ENCODE measurements around the gene PSMC5. TPM values are rescaled to one million over a fixed set of nuclear protein-coding genes. Genes with fewer than 3 reads are reported as not detected.
"Not testable (repeated sequence)": the region's sequence is repeated elsewhere in the genome, so short reads cannot be mapped to it uniquely, and the experiment has no call there.

The PSMC5 gene
- total RNA-seq, 2 experiments from 2014 or later = 119 to 155 TPM

GRCh38 chr17:63843910-63844677 lies 16.9 kb downstream of the PSMC5 start:
- Mint-ChIP-seq H3K36me3 (ENCODE audit: low read depth) (peaks cover 20% of the 10 kb centered on the region), H3K27ac (peak overlapping the region; percentile 98), H3K4me1 (peaks cover 43% of the 10 kb centered on the region), H3K9me3 (peaks cover 7% of the 10 kb centered on the region), H3K4me3 (peak overlapping the region; percentile 89), H3K27me3 (no peaks in the 10 kb centered on the region)
- DNase-seq = no peak
- ChIA-PET POLR2A (interaction anchor here (0.6 to 1.0 kb wide), 3 partner anchors 17 to 142 kb away, joined by 3 to 7 read pairs (median 6); partner anchors contain the start of gene PSMC5), CTCF (interaction anchor here (0.5 to 2.6 kb wide), 11 partner anchors 8 to 517 kb away, joined by 3 to 15 read pairs (median 3); partner anchors contain the start of gene MAP3K3)

- Mint-ChIP-seq H3K4me3 (no peak overlapping the region), H3K4me1 (peaks cover 41% of the 10 kb centered on the region), H3K9me3 (peaks cover 8% of the 10 kb centered on the region), H3K27ac (no peak overlapping the region), H3K36me3 (ENCODE audit: low read depth) (peaks cover 18% of the 10 kb centered on the region), H3K27me3 (no peaks in the 10 kb centered on the region)
- no peak for DNase-seq
- POLR2A ChIA-PET = no interaction called here
- CTCF ChIA-PET = interaction anchor here (1.6 kb wide), 1 partner anchor 72 kb away, joined by 3 read pairs; the partner anchor contains the start of genes CCDC47 and DDX42
Measured at GRCh38 chr17:63845509-63845908, 18.3 kb downstream of the PSMC5 start.

- Mint-ChIP-seq H3K27ac (peak overlapping the region; percentile 98), H3K4me3 (peak overlapping the region; percentile 50), H3K9me3 (peaks cover 8% of the 10 kb centered on the region), H3K36me3 (ENCODE audit: low read depth) (peaks cover 13% of the 10 kb centered on the region), H3K4me1 (peaks cover 31% of the 10 kb centered on the region), H3K27me3 (peaks cover 10% of the 10 kb centered on the region)
- ChIA-PET CTCF (interaction anchor here (0.6 to 4.0 kb wide), 11 partner anchors 11 to 642 kb away, joined by 3 to 54 read pairs (median 4); no protein-coding TSS in a partner anchor), POLR2A (no interaction called here)
- DNase-seq = no peak
Measured at GRCh38 chr17:63847525-63848249, 20.5 kb downstream of the PSMC5 start.

GRCh38 chr17:63848834-63849689 lies 21.8 kb downstream of the PSMC5 start:
- Mint-ChIP-seq H3K27me3 (peaks cover 11% of the 10 kb centered on the region), H3K27ac (peak overlapping the region; percentile 98), H3K36me3 (ENCODE audit: low read depth) (peaks cover 13% of the 10 kb centered on the region), H3K4me1 (peaks cover 25% of the 10 kb centered on the region), H3K9me3 (peaks cover 8% of the 10 kb centered on the region), H3K4me3 (peak overlapping the region; percentile 68)
- CTCF ChIA-PET = interaction anchor here (0.5 to 4.0 kb wide), 40 partner anchors 10 to 431 kb away, joined by 3 to 54 read pairs (median 4); partner anchors contain the start of genes CCDC47, CD79B, DDX42 and ICAM2
- POLR2A ChIA-PET = interaction anchor here (0.6 to 0.7 kb wide), 2 partner anchors 126 to 379 kb away, joined by 3 read pairs; no protein-coding TSS in a partner anchor
- DNase-seq = peak; percentile 94

- no peak overlapping the region for H3K27ac Mint-ChIP-seq
- DNase-seq = no peak
- POLR2A ChIA-PET = no interaction called here
- peaks cover 18% of the 10 kb centered on the region for H3K4me1 Mint-ChIP-seq
- H3K4me3 Mint-ChIP-seq = no peak overlapping the region
- peaks cover 8% of the 10 kb centered on the region for H3K9me3 Mint-ChIP-seq
- CTCF ChIA-PET = interaction anchor here (1.8 kb wide), 1 partner anchor 77 kb away, joined by 10 read pairs; the partner anchor contains the start of genes CCDC47 and DDX42
- peaks cover 13% of the 10 kb centered on the region for H3K36me3 Mint-ChIP-seq (ENCODE audit: low read depth)
- peaks cover 18% of the 10 kb centered on the region for H3K27me3 Mint-ChIP-seq
Measured at GRCh38 chr17:63850401-63850800, 23.2 kb downstream of the PSMC5 start.

GRCh38 chr17:63853260-63853659 lies 26.0 kb downstream of the PSMC5 start:
- H3K9me3 Mint-ChIP-seq = peaks cover 3% of the 10 kb centered on the region
- H3K4me3 Mint-ChIP-seq = no peak overlapping the region
- no peak for DNase-seq
- H3K27me3 Mint-ChIP-seq = peaks cover 18% of the 10 kb centered on the region
- H3K4me1 Mint-ChIP-seq = peaks cover 11% of the 10 kb centered on the region
- H3K36me3 Mint-ChIP-seq (ENCODE audit: low read depth) = peaks cover 6% of the 10 kb centered on the region
- H3K27ac Mint-ChIP-seq = no peak overlapping the region
- ChIA-PET CTCF (no interaction called here), POLR2A (no interaction called here)

- ChIA-PET CTCF (interaction anchor here (0.8 to 1.1 kb wide), 3 partner anchors 8 to 12 kb away, joined by 3 read pairs; partner anchors contain the start of gene SMARCD2), POLR2A (no interaction called here)
- Mint-ChIP-seq H3K4me3 (no peak overlapping the region), H3K9me3 (no peaks in the 10 kb centered on the region), H3K27ac (no peak overlapping the region), H3K27me3 (peaks cover 25% of the 10 kb centered on the region), H3K36me3 (ENCODE audit: low read depth) (no peaks in the 10 kb centered on the region), H3K4me1 (peaks cover under 1% of the 10 kb centered on the region)
- no peak for DNase-seq
Measured at GRCh38 chr17:63854709-63855108, 27.5 kb downstream of the PSMC5 start.

- Mint-ChIP-seq H3K4me1 (no peaks in the 10 kb centered on the region), H3K27ac (no peak overlapping the region)
Measured at GRCh38 chr17:63855185-63855584, 28.0 kb downstream of the PSMC5 start.

GRCh38 chr17:63856425-63856824 lies 29.2 kb downstream of the PSMC5 start:
- peaks cover 29% of the 10 kb centered on the region for H3K27me3 Mint-ChIP-seq
- H3K4me3 Mint-ChIP-seq; H3K9me3 Mint-ChIP-seq; POLR2A ChIA-PET; H3K4me1 Mint-ChIP-seq; H3K36me3 Mint-ChIP-seq (ENCODE audit: low read depth); H3K27ac Mint-ChIP-seq; DNase-seq: not testable (repeated sequence)
- CTCF ChIA-PET = interaction anchor here (5.8 kb wide), 1 partner anchor 9 kb away, joined by 54 read pairs; no protein-coding TSS in a partner anchor

More at GRCh38 chr17:63855185-63855584, 28.0 kb downstream of the PSMC5 start:
- ChIA-PET CTCF (interaction anchor here (0.8 to 1.1 kb wide), 3 partner anchors 8 to 12 kb away, joined by 3 read pairs; partner anchors contain the start of gene SMARCD2), POLR2A (no interaction called here)
- Mint-ChIP-seq H3K36me3 (ENCODE audit: low read depth) (no peaks in the 10 kb centered on the region), H3K9me3 (no peaks in the 10 kb centered on the region), H3K27me3 (peaks cover 28% of the 10 kb centered on the region), H3K4me3 (no peak overlapping the region)
- no peak for DNase-seq

- POLR2A ChIA-PET = no interaction called here
- Mint-ChIP-seq H3K27ac (no peak overlapping the region), H3K27me3 (peaks cover 29% of the 10 kb centered on the region), H3K9me3 (no peaks in the 10 kb centered on the region), H3K36me3 (ENCODE audit: low read depth) (no peaks in the 10 kb centered on the region), H3K4me3 (no peak overlapping the region), H3K4me1 (no peaks in the 10 kb centered on the region)
- no peak for DNase-seq
- CTCF ChIA-PET = interaction anchor here (0.5 to 5.8 kb wide), 4 partner anchors 11 to 31 kb away, joined by 3 to 54 read pairs (median 4); no protein-coding TSS in a partner anchor
Measured at GRCh38 chr17:63859257-63859656, 32.0 kb downstream of the PSMC5 start.

- H3K27me3 Mint-ChIP-seq = peaks cover 23% of the 10 kb centered on the region
- POLR2A ChIA-PET; H3K27ac Mint-ChIP-seq; H3K9me3 Mint-ChIP-seq; H3K4me1 Mint-ChIP-seq; DNase-seq; H3K4me3 Mint-ChIP-seq; H3K36me3 Mint-ChIP-seq (ENCODE audit: low read depth): not testable (repeated sequence)
- CTCF ChIA-PET = interaction anchor here (1.2 to 2.6 kb wide), 5 partner anchors 12 to 160 kb away, joined by 3 to 7 read pairs (median 3); partner anchors contain the start of gene GH2
Measured at GRCh38 chr17:63866625-63867024, 39.4 kb downstream of the PSMC5 start.
